RCC 7860 (cell line): ENCODE measurements around the gene RPS21.

Experiments used
- DNase-seq: peaks from one replicate; pipeline ENCODE4 v3.0.0-alpha.2; 2015; ENCODE audit warnings: low spot score
- FAIRE-seq: peaks from 2 replicates; lab custom pipeline; 2012; peaks lifted over from hg19 to GRCh38; lab: Jason Lieb, UNC

The RPS21 gene

DNA sequence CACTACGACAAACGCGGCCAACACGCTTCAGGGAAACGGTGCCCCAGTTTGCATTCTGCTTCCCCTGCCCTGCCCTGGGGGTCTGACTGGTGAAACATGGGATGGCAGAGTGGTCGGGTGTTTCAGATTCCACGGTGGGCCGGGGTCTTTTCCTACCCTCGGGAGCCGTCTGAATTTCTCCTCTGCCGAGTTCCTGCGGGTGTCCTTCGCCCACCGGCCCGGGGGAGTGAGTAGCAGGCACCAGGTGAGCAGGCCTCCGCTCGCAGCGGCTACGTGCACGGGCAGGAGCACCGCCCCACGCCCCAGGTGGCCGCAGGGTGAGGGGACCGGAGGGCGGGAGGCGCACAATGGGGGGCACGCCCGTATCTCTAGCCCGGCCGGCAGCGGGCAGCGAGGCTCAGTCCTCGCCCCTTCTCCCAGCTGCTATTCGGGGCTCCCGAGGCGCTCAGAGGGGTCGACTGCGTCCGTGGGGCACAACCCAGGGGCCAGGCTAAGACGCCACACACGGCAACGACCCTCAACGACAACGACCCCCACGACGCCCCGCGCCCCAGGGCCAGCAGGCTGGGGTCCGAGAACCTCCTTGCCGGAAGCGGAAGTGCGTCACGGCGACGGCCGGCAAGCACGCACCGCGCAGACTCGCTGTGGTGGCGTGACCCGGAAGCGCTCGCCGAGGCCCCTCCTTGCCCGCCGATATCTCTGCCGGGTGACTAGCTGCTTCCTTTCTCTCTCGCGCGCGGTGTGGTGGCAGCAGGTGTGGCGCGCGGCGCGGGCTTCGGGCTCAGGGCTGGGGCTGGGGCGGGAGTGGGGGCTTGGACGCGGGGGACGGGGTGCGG is at the start of gene RPS21:
RPS21 (plus strand) TSS at position 721 of the 836 bp plus-strand sequence. CDS start 236 bp downstream, outside the sequence.
- no peak for FAIRE-seq
- DNase-seq = peak; percentile 85

DNA sequence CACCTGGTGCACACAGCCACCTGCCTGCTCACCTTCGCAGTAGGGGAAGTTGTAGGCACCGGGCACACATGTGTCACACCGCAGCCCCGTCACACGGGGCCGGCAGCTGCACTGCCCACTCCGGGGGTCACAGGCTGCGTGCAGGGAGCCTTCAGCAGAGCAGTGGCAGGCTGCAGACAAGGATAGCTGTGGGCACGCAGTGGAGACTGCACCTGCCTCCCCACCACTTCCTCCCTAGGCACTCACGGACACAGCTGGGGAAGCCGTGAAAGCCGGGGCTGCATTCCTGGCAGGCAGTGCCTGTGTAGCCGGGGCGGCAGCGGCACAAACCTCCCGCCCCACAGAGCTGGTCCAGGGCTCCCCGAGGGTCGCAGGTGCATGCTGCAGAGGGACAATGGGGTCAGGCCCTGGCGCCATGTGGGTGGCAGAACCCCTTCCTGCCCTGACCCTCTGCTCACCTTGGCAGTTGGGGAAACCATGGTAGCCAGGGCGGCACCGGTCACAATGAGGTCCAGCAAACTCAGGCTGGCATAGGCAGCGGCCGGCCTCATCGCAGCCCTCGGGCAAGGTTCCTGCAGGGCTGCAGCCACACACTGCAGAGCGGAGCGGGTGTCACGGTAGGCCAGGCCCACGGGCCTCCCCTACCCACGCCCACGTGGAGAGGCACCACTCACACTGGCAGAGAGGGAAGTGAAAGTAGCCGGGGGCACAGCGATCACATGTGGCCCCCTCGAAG is 49.2 kb upstream of the RPS21 start:
- FAIRE-seq (no peak), DNase-seq (no peak)

- DNase-seq = no peak
- no peak for FAIRE-seq
Observed at GRCh38 chr20:62338294-62338620, 48.6 kb upstream of the RPS21 start.

- FAIRE-seq = no peak
Observed at GRCh38 chr20:62339647-62340062, 47.2 kb upstream of the RPS21 start.

DNA sequence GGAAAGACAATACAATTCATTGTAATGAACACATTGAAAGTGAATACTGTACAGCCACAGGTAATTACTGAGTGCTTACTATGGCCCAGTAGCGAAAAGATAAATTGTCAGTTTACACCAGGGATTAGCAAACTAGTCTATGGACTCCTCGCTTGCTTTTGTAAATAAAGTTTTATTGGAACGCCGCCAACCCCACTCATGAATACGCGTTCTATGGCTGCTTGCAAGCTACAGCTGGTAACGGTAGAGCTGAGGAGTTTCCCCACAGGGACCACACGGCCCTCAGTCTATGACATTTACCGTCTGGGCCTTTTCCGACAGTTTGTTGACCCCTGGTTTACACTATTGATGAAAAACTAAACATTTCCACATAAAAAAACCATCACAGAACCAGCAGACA is 44.0 kb upstream of the RPS21 start:
- DNase-seq (no peak), FAIRE-seq (no peak)

More at GRCh38 chr20:62339647-62340062, 47.2 kb upstream of the RPS21 start:
- no peak for DNase-seq

- FAIRE-seq (no peak), DNase-seq (no peak)
Observed at GRCh38 chr20:62344092-62344491, 42.8 kb upstream of the RPS21 start.

- DNase-seq (no peak), FAIRE-seq (no peak)
Observed at GRCh38 chr20:62344782-62345181, 42.1 kb upstream of the RPS21 start.

- no peak for DNase-seq
- no peak for FAIRE-seq
Observed at GRCh38 chr20:62345681-62346370, 41.1 kb upstream of the RPS21 start.

DNA sequence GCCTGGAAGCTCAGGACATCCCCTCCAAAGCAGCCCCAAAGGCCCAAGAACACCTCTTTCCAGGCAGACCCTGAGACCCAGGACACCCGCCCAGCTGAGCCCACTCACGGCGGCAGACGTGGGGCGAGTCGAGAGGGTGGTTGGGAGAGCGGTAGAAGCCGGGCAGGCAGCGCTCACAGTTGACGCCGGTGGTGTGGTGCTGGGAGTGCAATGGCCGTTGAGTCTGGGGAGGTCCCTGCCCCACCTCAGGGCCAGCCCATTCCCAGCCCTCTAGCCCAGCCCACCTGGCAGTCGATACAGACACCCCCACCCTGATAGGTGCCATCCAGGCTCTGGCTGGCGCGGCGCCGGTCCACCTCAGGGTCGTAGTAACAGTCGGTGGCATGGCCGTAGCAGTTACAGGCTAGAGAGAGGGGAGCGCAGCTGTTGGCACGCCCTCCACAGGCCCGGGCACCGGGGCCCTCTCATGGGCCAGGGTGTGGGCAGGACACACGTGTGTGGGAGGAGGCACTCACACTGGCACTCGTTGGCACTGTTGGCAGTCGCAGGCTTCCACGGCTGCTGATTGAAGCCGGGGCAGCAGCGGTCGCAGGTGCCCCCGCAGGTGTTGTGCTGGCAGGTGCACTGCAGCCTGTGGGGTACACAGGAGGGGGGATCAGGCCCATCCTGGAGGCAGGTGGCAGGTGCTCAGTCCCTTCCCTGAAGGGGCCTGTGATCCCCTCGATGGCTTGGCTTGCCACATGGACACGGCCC is 40.3 kb upstream of the RPS21 start:
- no peak for DNase-seq
- no peak for FAIRE-seq

DNA sequence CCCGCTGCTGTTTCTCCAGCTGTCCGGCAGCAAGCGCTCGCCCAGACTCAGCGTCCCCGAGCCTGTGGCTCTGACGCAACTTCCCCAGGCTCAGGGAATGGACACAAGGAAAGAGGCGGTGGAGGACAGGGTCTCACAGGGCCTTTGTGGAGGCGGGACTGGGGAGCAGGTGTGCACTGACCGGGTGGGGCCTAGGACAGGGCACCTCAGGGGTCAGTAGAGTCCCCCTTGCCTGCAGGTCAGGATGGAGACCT is 39.8 kb upstream of the RPS21 start:
- FAIRE-seq (no peak), DNase-seq (no peak)

- FAIRE-seq = no peak
- DNase-seq = no peak
Observed at GRCh38 chr20:62347445-62347844, 39.5 kb upstream of the RPS21 start.

GRCh38 chr20:62348604-62349003 is 38.3 kb upstream of the RPS21 start:
- no peak for FAIRE-seq
- DNase-seq = no peak

GRCh38 chr20:62349556-62350097 is 37.3 kb upstream of the RPS21 start:
- FAIRE-seq (no peak), DNase-seq (no peak)

DNA sequence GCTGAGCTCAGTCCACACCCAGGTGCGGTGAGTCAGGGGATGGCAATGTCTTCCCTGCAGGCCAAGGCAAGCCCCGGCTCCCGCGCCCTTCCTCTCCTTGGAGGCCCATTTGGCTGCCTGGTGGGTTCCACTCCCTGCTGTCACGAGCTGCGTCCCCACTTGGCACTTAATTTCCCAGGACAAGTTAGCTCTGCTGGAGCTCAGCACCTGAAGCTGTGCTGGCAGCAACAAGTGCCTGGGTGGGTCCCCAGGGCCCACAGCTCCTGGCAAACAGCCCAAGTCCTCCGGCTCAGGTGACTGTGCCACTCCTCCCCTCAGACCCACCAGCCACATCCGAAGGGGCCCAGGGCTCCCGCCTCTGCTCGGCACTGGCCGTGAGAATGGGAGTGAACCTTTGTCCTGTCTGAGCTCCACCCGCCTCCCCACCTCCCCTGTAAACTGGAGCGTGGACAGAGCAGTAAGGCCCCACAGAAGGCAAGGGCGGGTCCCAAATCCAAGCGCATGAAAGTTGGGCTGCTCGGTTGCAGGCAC is 36.7 kb upstream of the RPS21 start:
- DNase-seq (peak; percentile 24), FAIRE-seq (no peak)

DNA sequence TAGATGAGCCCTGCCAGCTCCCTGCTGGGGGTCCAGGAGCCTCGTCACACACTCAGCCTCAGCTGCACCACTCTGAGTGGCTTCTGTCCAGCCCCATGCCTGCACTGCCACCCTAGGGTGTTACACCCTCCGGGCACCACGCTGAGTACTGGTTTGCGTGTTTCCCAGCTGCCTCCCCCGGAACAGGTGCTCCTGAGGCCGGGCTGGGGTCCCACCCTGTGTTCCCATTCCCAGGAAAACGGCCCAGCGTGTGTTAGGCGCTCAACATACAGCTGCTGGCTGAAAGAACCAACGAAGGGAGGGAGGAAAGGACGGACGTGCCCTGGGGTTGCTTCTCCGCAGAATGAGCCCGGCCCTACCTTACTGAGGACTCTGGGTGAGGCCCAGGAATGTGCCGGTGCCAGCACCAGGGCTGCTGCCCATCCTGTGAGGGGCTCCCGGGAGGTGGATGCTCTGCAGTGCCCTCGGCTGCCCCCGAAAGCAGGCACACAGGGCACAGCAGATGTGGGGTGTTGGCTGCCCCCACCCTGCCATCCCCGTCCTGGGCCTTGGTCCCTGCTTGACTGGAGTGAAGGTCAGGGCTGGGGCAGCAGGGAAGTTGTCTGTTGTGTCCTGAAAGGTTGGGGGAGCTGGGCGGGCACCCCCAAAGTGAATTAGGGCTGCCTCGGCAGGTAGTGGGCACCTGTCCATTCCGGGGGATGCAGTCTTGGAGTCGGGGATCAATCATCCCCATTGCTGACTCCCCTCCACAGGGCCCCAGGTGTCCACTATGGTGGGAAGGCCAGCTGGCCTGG is 36.1 kb upstream of the RPS21 start:
- DNase-seq (no peak), FAIRE-seq (no peak)

- DNase-seq = no peak
- FAIRE-seq = no peak
Observed at GRCh38 chr20:62351469-62352401, 35.2 kb upstream of the RPS21 start.

DNA sequence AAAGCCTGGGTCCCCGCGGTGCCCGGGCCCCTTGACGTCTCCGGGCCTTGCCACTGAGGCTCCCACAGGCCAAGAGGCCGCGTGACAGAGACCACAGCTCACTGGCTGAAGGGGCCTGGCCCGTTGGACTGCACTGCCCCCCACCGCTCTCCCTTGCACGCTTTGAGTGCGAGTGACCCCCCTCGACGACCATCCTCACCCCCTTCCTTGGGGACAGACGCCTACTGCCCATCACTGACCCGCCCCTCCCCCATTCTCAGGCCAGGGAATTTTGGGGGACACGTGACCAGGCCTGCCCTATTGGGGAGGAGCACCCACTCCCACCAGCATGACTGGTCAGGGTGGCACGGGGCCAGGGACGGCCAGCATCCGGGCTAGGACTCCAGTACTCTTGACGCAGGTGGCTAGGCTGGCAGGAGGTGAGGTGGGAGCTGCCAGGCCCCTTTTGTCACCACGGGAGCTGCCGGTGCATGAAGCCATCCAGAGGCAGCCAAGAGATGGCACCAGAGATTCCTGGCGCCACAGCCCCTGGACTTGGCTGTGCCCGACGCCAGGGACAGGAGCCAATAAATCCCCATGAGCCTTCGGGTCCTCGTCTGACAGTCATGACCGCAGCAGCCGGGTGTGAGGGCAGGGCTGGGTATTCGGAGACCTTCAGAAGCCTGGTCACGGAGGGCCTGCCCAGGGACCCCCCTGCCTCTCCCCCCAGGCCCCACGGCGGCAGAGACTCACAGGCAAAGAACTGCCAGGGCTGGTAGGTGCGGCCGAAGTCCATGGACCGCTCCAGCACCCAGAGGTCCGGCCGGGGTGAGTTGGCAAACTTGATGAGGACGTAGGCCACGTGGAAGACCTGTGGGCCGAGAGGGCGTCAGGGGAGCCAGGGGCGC is 34.3 kb upstream of the RPS21 start:
- FAIRE-seq = peak; percentile 75
- peak; percentile 86 for DNase-seq
